HS-5 (cell line): ENCODE results near the gene SQSTM1.
"Not testable (repeated sequence)": the region's sequence is repeated elsewhere in the genome, so short reads cannot be mapped to it uniquely, and the experiment has no call there.

Source experiments
- DNase-seq: peaks from one replicate; pipeline ENCODE4 v3.0.0-alpha.2; 2012; ENCODE audit warnings: low read depth

Gene SQSTM1

DNA sequence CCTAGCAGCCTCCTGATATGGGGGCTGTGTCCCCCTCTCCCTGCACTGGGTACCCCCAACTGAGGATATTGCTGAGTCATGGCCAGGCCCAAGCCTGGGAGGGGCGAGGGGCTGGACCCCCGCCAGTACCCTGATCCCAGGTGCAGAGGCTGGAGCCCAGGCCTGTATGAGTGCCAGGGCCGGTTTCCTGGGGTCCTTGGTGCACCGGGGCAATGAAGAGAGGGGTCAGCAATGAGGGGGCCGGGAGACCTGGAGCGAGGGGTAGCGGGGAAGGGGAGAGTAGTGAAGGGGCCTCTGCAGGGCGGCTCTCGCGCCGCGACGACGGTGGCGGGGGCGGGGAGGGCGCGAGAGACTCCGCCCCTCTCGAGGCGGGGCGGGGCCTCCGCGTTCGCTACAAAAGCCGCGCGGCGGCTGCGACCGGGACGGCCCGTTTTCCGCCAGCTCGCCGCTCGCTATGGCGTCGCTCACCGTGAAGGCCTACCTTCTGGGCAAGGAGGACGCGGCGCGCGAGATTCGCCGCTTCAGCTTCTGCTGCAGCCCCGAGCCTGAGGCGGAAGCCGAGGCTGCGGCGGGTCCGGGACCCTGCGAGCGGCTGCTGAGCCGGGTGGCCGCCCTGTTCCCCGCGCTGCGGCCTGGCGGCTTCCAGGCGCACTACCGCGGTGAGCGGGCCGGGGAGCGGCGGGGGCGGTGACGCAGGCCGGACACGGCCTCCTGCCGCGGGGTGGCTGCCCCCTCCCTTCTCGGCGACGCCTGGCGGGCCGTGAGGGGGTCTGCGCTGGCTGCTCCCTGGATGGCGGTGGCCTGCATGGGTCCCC is at the start of gene SQSTM1:
SQSTM1 (plus strand) TSS at position 423 of the 815 bp plus-strand sequence; CDS start at position 455, 32 bp downstream.
- no peak for DNase-seq

DNA sequence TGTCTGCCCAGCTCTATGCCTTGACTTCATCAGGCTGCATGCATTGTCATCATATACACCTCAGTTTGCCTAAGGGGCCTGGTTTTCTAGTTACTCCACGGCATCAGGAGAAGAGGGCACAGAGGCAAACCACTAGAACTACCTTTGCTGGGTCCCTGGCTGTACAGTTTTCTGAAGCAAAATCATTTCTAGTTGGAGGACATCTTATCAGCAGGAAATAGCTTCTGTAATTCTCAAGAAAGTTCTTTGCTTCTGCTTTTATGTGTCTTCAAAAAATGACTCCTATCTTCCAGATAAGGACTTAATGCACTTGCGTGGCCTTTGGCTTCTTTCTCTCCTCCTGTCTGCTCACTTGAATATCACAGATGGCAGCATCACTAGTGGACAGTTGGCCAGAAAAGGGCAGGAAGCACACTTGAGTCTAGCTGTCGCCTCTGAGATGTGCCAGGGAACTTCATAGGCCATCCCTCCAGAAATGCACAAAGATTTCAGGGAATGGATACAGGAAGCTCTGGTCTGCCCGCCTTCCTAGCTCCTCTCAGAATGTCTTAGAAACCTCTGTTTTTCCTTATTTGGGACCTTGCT is 49.3 kb upstream of the SQSTM1 start:
- no peak for DNase-seq

DNA sequence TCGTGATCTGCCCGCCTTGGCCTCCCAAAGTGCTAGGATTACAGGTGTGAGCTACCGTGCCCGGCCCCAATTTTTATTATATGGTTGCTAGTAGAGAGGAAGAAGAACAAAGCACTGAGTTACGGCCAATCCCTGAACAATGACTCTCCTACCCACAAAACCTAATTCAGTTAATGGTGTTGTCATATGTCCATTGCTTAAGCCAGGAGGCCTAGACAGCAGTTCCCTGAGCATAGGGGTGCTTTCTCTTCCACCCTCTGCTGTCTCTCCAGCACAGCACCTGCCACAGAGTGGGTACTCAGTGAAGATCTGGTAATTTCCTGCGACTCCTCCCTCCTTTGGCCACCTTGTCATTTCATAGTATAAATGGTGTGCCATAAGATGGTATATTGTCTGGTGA is 48.4 kb upstream of the SQSTM1 start:
- DNase-seq = no peak

DNA sequence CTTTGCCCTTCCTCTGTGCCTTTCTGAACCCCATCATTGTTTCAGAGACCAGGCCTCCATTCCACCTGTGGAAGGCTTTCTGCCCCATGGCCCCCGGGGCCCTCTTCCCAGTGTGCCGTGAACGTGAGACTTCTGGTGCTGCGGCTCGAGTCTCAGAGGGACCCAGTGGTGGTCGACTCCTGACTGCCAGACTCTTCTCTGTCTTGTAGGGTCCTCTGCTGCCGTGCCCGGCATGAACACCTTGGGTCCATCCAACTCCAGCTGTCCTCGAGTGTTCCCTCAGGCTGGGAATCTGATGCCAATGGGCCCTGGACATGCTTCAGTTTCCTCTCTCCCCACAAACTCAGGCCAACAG is 47.0 kb upstream of the SQSTM1 start:
- no peak for DNase-seq

DNA sequence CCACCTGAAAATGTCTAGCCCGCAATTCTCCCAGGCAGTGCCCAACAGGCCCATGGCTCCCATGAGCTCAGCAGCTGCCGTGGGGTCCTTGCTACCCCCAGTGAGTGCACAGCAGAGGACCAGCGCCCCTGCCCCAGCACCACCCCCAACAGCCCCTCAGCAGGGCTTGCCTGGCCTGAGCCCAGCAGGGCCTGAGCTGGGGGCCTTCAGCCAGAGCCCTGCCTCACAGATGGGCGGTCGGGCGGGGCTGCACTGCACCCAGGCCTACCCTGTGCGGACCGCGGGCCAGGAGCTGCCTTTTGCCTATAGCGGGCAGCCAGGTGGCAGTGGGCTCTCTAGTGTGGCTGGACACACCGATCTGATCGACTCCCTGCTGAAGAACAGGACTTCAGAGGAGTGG is 46.3 kb upstream of the SQSTM1 start:
- DNase-seq = no peak

DNA sequence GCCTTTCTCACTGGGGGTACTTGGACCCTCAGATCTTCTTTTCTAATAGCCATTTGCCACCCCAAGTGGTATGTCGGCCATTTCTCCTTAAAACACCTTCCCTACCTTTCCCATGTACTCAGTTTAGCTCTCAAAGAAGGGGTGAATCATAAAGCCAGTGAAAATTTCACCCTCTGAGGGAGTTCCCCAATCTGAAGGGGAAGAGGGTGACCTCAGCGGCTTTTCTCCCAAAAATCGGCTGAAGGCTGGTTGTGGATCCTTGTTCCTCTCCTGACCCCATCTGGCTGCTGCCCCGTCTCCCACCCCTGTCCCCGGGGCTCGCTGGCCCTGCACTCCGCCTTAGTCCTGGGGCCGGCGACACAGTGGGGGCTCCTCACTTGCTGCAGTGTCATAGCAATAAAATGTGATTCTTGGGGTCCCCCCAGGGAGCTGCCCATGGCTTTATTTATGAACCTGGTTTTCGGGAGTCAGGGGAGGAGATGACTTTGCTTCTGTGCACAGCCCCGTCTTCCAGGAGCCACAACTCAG is 44.2 kb upstream of the SQSTM1 start:
- no peak for DNase-seq

DNA sequence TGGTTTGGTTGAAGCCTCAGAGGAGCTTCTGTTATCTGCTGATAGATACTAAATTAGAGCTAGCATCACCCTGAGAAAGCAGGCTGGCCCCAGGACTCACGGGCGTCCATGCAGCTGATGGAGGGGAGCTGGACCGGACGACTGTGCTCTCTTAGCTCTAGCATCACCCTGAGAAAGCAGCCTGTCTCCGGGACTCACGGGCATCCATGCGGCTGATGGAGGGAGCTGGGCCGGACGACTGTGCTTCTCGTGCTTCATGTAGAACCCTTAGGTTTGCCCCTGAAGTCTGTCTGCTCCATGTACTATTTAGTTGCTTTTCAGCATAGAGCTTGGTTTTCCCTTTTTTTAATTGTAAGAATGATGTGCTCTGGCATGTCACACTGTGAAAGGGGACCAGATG is 43.2 kb upstream of the SQSTM1 start:
- DNase-seq = no peak

DNA sequence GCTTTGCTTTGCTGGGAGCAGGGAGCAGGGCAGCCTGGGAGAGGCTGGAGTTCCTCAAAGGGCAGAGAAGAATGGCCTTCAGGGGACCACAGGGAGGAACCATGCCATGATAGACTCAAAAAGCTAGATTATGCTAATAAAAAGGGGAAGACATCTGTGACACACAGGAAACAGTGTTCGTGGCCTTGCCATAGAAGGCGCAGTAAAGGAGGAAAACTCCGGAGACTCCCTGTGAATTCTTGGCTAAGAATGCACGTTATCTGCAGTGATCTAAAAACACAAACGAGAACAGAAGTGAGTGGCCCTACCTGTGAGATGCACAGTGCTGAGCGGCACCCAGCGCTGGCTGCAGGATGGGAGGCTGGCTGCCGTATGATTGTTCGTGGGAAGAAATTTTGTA is 42.8 kb upstream of the SQSTM1 start:
- DNase-seq = no peak

DNA sequence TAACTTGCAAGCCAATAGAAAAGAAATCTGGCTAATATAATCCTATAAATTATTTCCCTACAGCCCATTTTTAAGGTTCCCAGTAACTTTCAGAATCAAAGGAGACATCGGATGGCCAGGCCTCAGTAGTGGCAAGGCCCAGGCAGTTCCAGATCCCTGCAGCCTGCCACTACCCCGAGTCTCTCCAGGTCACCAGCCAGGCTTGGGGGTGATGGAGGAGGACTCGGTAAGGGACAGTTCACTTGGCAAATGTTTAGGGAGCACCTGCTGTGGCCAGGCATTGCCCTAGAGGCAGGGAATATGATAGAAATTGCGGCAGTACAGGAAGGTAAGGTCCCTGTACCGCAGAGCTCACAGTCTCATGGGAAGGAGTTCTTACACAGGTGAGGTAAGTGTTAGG is 42.1 kb upstream of the SQSTM1 start:
- DNase-seq = no peak

DNA sequence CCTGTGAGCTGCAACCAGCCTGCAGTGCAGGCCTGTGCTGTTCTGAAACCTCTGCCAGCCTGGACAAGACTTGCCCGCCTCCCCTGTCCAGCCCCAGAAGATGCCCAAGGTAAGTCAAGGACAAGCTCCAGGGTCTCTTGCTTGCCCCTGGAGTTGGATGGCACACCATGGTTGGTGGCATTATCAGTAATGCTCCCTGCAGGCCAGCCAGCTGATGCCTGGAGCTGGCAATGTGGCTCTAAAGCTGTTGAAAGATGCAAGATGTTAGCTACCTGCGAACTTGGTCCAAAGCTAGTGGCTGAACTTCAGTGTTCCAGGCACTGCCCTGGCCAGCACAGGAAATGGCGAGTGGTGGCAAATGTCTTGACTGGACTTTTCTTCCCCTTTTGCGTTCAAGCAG is 40.9 kb upstream of the SQSTM1 start:
- no peak for DNase-seq

DNA sequence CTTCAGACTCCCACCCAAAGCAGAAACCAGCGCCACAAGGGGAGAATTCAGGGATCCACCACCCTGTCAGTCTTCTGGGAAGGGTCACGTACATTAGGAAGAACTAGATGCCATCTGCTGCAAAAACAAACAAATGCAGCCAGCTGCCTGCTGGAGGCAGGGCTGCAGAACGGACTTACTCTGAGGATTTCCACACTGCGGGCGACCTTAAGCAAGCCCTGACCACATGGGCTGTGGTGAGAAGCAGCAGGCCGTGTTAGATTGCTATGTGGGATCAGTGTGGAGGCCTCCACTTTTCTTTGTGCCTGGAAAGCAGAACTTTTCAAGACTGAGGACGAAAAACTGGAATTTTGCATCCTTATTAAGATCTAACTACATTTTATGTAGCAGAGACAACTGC is 40.3 kb upstream of the SQSTM1 start:
- DNase-seq = no peak

DNA sequence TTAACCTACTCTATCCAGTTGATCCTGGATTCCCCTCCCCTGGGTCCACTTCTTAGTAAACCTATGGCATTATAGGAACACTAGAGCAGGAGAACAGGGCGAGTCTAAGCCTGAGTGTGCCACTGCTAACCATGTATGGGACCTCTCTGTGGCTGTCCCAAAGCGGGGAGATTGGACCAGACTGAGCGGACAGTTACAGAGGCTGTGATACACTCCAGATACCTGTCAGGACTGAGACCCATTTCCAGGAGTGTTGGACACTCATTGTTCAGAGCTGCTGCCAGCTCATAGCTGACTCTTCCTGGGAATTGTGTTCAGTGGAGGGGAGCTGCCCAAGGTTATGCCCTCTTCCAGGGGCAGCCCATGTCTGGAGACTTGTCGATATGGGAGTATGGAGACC is 38.9 kb upstream of the SQSTM1 start:
- DNase-seq = no peak

DNA sequence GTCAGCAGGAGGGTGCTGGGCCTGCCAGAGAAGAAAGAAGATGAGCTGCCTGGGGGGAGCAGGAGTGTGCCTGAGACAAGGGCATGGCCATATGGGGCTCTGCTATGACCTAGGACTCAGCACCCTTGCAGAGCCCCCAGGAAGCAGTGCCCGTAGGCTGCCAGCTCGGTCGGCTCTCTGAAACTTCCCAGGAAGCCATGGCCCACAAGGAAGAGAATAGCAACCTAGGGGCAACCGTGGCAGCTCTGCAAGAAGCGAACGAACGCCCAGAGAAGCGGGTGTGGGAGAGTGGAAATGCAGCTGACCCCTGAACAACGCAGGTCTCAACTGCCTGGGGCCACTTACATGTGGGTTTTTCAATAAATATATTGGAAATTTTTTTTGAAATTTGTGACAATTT is 37.6 kb upstream of the SQSTM1 start:
- no peak for DNase-seq

DNA sequence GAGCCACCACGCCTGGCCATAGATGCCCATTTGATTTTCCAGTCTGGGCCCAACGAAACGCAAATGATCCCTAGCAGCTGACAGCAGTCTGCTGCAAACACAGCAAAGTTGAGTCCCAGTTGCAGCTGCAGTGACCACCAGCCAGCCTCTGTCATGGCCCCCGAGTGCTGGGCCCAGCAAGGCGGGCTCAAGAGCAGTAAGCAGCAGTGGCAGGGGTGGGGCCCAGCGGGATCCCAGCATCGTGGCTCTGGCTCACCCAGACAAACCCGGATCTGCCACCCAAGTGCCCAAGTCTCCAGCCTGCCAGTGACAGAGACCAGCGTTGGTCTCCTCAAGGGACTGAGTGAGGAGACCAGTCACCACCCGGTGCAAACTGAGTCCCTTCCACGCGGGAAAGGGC is 33.8 kb upstream of the SQSTM1 start:
- DNase-seq = no peak

DNA sequence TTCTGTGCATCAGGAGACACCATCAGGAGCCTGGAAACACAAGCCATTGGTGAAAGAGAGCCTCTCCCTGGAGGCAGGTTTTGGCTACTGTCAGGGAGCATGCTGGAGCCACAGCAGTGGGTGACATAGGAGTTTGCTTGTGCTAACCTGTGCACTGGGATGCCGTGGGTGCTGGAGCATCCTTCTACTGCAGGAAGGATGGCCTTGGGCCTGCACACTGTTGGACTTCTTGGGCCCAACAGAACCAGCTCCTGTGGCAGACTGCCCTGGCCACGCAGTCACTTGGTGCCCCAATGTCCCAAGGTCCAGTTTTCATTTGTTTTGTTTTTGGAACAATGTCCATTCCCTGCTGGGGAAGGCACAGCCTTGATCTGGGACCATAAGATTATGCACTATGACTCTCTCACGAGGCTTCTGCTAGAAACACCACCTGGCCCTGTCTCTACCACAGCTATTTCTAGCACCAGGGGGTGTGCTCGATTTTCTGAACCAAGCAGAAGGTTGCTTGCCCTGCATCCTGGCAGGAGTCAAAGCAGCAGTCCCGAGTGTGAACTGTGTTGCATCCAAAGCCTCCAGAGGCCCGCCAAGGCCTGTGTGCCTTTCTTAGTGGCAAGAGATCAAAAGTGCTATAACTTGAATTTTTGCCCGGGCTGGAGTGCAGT is 32.4 kb upstream of the SQSTM1 start:
- no peak for DNase-seq

DNA sequence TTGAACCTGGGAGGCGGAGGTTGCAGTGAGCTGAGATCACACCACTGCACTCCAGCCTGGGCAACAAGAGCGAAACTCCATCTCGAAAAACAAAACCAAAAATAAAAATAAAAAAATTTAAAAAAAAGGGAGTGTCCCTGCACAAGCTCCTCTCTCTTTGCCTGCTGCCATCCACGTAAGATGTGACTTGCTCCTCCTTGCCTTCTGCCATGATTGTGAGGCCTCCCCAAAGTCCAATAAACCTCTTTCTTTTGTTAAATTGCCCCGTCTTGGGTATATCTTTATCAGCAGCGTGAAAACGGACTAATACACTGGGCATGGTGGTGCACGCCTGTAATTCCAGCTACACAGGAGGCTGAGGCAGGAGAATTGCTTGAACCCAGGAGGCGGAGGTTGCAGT is 31.4 kb upstream of the SQSTM1 start:
- DNase-seq = not testable (repeated sequence)

DNA sequence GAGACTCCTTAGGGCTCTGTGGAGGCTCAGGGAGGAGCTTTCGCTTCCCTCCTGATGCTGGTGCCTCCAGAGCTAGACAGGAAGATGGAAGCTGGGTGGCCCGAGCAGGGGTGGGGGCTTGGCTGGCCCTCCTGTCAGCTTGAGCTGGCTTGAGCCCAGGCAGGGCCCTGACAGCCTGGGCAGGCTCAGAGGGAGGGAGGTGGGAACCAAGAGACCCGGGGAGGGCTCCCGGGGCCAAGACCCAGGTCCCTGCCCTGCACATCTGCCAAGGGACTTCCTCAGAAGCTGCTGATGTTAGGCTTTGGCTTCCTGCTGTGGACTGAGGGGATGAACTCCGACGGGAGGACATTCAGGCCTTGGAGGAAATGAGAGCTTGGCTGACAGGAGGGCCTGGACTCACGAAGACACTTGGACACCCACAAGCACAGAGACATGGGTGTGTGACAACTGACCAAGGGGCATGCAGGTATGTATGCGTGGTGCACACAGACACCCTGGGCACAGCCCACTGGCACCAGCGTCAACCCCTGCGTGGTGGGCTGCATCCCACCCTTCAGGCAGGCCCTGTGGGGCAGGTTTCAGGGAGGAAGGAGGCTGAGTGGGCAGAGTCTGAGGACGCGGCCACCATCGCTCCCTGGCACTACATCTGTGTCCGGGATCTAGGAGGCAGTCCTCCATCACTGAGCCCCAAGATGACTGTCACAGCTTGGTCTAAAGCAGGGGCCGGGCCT is 28.7 kb upstream of the SQSTM1 start:
- DNase-seq = no peak

DNA sequence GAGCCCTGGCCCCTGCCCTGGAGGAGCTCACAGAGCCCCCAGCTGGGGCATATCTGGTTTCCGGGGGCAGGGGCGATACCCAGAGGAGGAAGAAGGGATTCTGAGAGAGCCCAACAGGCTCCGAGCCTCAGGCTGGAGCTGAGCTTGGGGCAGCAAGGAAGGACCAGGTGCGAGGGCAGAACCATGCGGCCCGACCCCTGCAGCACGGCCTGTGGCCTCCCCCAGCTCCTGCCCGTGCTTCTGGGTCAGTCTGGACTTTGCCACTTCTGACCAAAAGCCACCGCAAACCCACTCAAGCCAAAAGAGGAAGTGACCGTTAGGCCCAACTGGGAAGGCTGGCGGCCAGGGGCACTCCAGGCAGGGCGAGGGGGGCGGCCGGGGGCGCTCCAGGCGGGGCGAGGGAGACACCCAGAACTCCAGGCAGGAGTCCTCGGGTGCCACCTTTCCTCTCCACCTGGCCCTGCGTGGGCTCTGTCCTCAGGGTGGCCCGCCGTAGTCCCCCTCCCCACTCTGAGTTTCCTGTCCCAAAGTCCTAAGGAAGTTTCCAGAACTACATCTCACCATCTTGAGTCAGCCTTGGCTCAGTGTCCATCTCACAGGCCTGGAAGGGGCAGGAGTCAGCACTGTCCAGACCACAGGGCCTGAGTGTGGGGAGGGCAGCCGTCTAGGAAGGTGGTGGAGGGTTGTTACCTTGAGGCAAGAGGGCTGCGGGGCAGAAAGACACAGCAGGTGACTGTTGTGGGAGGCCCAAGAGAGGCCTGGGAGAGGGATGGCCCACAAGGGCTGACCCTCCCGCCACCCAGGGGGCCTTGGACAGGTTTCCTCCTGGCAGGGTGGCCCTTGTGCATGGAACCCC is 27.9 kb upstream of the SQSTM1 start:
- no peak for DNase-seq

DNA sequence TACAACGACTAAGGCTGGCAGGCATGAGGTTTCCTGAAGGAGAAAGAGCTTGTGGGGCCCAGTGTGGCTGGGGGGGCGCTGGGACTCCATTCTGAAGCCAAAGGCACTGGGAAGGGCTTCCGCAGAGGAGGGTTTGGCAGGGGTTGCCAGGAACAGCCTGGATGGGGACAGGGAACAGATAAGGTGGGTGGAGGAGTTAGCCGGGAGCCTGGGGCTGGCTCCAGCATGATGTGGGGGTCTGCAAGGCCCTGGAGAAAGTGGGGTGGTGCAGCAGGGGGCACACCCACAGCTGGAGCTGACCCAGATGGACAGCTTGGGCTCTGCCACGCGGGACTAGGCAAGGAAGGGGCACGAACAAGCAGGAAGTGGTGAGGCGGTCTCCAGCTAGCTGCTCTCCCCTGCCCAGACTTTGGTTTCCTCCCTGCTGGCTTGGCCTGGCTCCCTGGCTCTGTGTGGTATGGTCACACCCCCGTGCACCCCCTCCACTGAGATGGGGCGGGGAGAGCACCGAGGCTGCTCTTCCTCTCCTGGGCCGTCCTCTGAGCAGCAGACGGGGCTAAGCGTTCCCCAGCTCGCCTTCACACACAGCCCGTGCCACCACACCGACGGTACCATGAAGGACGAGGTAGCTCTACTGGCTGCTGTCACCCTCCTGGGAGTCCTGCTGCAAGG is 27.1 kb upstream of the SQSTM1 start, which contains the start of gene LTC4S:
LTC4S (plus strand) TSS at position 519 of the 672 bp plus-strand sequence; CDS start at position 614, 95 bp downstream.
- DNase-seq = no peak

DNA sequence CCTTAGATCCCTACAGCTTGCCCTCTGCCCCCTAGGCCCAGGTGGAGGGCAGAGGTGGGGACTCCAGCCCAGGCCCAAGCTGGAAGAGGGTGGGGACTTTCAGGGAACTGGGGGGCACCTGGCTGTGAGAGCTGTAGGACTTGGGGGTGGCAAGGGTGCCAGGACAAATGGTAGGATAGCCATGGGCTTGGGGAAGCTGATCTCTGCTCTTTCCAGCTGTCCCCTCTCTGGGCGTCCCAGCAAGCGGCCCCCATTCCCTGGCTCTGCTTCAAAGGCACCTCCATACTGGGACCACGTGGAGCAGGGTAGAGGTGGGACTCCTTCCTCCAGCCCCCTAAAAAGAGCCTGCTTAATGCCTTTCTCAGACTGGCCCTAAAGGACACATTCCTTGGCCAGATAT is 26.5 kb upstream of the SQSTM1 start:
- DNase-seq = no peak

DNA sequence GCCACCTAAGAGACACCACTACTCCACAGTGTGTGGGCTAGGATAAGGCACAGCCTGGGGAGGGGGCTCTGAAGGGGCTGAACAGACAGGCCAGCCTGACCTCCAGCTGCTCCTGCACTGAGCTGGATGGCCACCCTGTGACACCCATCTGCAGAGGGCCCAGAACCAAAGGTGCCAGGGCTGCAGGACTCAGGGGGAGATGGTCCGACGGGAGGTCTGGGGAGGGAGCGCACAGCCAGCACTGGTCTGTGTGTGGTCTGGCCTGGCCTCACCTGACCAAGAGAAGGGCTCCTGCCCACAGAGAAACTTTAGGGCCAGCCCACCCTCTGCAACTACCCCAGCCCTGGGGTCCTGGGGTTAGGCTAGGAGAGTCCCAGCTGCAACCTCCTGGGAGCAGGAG is 26.1 kb upstream of the SQSTM1 start:
- DNase-seq = no peak
